SK-N-MC (cell line): ENCODE results near the gene PGBD4.

ENCODE experiments used
- DNase-seq: peaks from one replicate; pipeline ENCODE4 v3.0.0-alpha.2; 2011; ENCODE audit warnings: low read depth, low spot score
- H3K27ac ChIP-seq: fragments of 200-600 bp; sonication (generic); 2 replicates; pipeline ENCODE4 v1.5.1; 2016; ENCODE audit warnings: mixed run types
- H3K36me3 ChIP-seq: fragments of 200-600 bp; sonication (generic); 2 replicates; pipeline ENCODE4 v1.6.1; 2017; ENCODE audit warnings: antibody characterized with exemption, low read length, mixed read lengths; ENCODE audit not compliant: insufficient read depth
- H3K4me3 ChIP-seq: fragments of 200-600 bp; sonication (generic); 2 replicates; pipeline ENCODE4 v1.5.1; 2016
- H3K9ac ChIP-seq: fragments of 200-600 bp; sonication (generic); 2 replicates; pipeline ENCODE4 v1.8.0; 2017; ENCODE audit warnings: mixed run types, mixed read lengths; ENCODE audit not compliant: insufficient read length
- H3K9me3 ChIP-seq: fragments of 200-600 bp; sonication (generic); 2 replicates; pipeline ENCODE4 v1.6.1; 2017; ENCODE audit warnings: low read depth, mild to moderate bottlenecking, antibody characterized with exemption, low read length, moderate library complexity, mixed read lengths
- EZH2 ChIP-seq: fragments of 200-600 bp; sonication (generic); IDR thresholded peaks from one replicate; pipeline ENCODE4 v1.6.1; 2017; ENCODE audit warnings: antibody characterized with exemption
- FOXP2 ChIP-seq: optimal IDR thresholded peaks from 2 replicates; pipeline ENCODE3; 2011; ENCODE audit warnings: mild to moderate bottlenecking, moderate library complexity; ENCODE audit not compliant: insufficient read depth; ENCODE audit errors: extremely low read length, control extremely low read depth
- POLR2AphosphoS5 ChIP-seq: IDR thresholded peaks from 2 replicates; pipeline ENCODE4 v1.6.1; 2012; ENCODE audit warnings: mild to moderate bottlenecking, low read depth, low read length, borderline replicate concordance

The PGBD4 gene

GRCh38 chr15:34133511-34133910 is 31.6 kb downstream of the PGBD4 start:
- DNase-seq: no peak
- Histone ChIP-seq H3K36me3 (no peaks in the 10 kb centered on the region), H3K9me3 (no peaks in the 10 kb centered on the region), H3K9ac (no peak overlapping the region), H3K4me3 (no peak overlapping the region), H3K27ac (no peak overlapping the region)
- TF ChIP-seq FOXP2 (no peak), POLR2AphosphoS5 (no peak), EZH2 (no peak)

DNA sequence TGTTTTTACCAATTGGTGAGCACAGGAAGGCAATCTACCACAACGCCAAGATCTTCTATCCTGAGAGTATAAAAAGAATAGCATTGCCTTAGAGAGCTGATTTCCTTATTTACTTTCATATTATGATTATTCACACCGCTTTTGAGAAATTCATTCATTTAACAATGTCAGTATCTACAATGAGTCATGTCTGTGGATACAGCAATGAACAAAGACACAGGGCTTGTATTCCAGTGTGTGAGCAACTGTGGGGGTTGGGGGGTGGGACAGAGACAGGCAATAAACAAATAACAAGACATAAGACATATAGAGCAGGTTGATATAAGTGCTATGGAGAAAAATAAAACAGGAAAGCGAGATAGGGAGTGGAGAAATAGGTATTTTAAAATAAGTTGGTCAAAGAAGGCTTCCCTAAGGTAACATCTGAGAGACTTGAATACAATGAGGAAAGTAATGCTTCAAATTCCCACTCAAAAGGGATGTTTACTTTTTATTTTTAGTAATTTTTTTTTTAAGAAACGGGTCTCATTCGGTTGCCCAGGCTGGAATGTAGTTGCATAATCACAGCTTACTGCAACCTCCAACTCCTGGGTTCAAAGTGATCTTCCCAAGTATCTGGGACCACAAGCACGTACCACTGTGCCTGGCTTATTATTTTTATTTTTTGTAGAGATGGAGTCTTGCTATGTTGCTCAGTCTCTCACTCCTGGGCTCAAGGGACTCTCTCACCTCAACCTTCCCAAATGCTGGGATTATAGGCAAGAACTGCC is 45.7 kb downstream of the PGBD4 start:
- no peak overlapping the region for H3K4me3 ChIP-seq
- TF ChIP-seq POLR2AphosphoS5 (no peak), EZH2 (no peak), FOXP2 (no peak)
- H3K36me3 ChIP-seq: peaks cover 41% of the 10 kb centered on the region
- no peak for DNase-seq
- no peak overlapping the region for H3K9ac ChIP-seq
- no peak overlapping the region for H3K27ac ChIP-seq
- H3K9me3 ChIP-seq: no peaks in the 10 kb centered on the region

DNA sequence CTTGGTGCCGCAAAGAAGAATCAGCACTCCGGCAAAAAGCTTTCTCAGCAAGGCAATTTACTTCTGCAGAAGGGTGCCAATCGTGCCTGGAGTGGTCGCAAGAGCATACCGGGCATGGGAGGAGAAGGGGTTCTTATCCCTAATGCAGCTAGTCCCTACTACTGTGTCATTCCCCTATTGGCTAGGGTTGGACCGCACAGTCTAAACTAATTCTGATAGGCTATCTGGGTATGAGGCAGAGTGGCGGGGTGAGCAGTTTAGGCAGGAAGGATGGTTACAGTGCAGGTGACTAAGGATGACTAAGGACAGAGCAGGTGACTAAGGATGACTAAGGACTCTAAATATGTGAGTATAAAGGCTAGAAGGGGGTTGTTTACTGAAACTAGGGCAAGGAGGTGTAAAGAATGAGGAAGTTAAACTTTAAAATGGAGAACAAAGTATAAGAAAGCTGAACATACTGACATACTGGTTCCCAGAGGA is 52.9 kb downstream of the PGBD4 start:
- Histone ChIP-seq H3K27ac (no peak overlapping the region), H3K9me3 (peaks cover 4% of the 10 kb centered on the region; the same call in 1 of the 2 replicates), H3K9ac (no peak overlapping the region), H3K4me3 (no peak overlapping the region), H3K36me3 (peaks cover 56% of the 10 kb centered on the region)
- no peak for DNase-seq
- TF ChIP-seq FOXP2 (no peak), EZH2 (no peak), POLR2AphosphoS5 (no peak)

DNA sequence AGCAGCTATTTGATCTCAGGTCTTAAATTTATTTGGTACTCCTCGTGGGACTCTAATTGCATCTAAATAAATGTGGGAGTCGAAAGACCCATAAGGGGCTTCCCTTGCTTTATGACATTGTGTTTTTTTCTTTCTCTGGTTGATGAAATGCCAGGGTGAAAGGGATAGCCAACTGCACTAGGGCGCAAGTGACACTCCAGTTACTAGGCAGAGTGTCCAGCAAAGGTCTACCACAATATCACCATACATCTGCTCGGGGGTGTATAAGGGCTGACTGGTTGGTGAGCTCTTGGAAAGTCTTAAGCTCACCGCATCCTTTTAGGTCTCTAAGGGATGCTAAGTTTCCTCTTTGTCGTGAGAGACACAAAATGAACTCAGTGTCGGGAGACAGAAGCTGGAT is 54.0 kb downstream of the PGBD4 start:
- H3K4me3 ChIP-seq: no peak overlapping the region
- TF ChIP-seq POLR2AphosphoS5: no peak
- TF ChIP-seq EZH2: no peak
- no peak for TF ChIP-seq FOXP2
- no peak overlapping the region for H3K27ac ChIP-seq
- no peak for DNase-seq
- peaks cover 4% of the 10 kb centered on the region; the same call in 1 of the 2 replicates for H3K9me3 ChIP-seq
- H3K36me3 ChIP-seq: peaks cover 59% of the 10 kb centered on the region
- H3K9ac ChIP-seq: no peak overlapping the region
